Activated naive CD4-positive, alpha-beta T cell treated with anti-CD3 and anti-CD28 coated beads, Interleukin-2, amount 50 U/mL, for 24 hours (primary cell): ENCODE data around the gene UNC45B.
"Not testable (repeated sequence)": the region's sequence is repeated elsewhere in the genome, so short reads cannot be mapped to it uniquely, and the experiment has no call there.

Experiments used
- H3K27ac Mint-ChIP-seq: one replicate; pipeline ENCODE4 v1.8.0; 2021; ENCODE audit warnings: mild to moderate bottlenecking, mixed read lengths
- H3K27me3 Mint-ChIP-seq: one replicate; pipeline ENCODE4 v1.8.0; 2021; ENCODE audit warnings: mixed read lengths
- H3K36me3 Mint-ChIP-seq: one replicate; pipeline ENCODE4 v1.8.0; 2021; ENCODE audit warnings: mixed read lengths
- H3K4me1 Mint-ChIP-seq: one replicate; pipeline ENCODE4 v1.8.0; 2021; ENCODE audit warnings: mixed read lengths
- H3K4me3 Mint-ChIP-seq: one replicate; pipeline ENCODE4 v1.8.0; 2021; ENCODE audit warnings: mild to moderate bottlenecking, mixed read lengths
- H3K9me3 Mint-ChIP-seq: one replicate; pipeline ENCODE4 v1.8.0; 2021; ENCODE audit warnings: mixed read lengths

Gene UNC45B

GRCh38 chr17:35214192-35214591, 66.6 kb downstream of the UNC45B start:
- peaks cover 2% of the 10 kb centered on the region for H3K36me3 Mint-ChIP-seq
- no peaks in the 10 kb centered on the region for H3K27me3 Mint-ChIP-seq
- peak overlapping the region; percentile 63 for H3K4me3 Mint-ChIP-seq
- H3K9me3 Mint-ChIP-seq: peaks cover 5% of the 10 kb centered on the region
- peak overlapping the region; percentile 82 for H3K27ac Mint-ChIP-seq
- peaks cover 92% of the 10 kb centered on the region for H3K4me1 Mint-ChIP-seq

- peak overlapping the region; percentile 82 for H3K27ac Mint-ChIP-seq
- peaks cover 92% of the 10 kb centered on the region for H3K4me1 Mint-ChIP-seq
- H3K4me3 Mint-ChIP-seq: peak overlapping the region; percentile 63
- no peaks in the 10 kb centered on the region for H3K27me3 Mint-ChIP-seq
- H3K9me3 Mint-ChIP-seq: peaks cover 5% of the 10 kb centered on the region
- H3K36me3 Mint-ChIP-seq: peaks cover 2% of the 10 kb centered on the region
Measured at GRCh38 chr17:35214631-35215273, 67.1 kb downstream of the UNC45B start.

GRCh38 chr17:35217107-35217506, 69.5 kb downstream of the UNC45B start:
- Mint-ChIP-seq H3K9me3 (peaks cover 5% of the 10 kb centered on the region), H3K4me1 (peaks cover 89% of the 10 kb centered on the region), H3K4me3 (peak overlapping the region; percentile 43), H3K27ac (peak overlapping the region; percentile 89), H3K27me3 (no peaks in the 10 kb centered on the region), H3K36me3 (peaks cover 4% of the 10 kb centered on the region)

- Mint-ChIP-seq H3K36me3 (peaks cover 9% of the 10 kb centered on the region), H3K27ac (peak overlapping the region; percentile 94)
Measured at GRCh38 chr17:35218915-35219314, 71.3 kb downstream of the UNC45B start.

GRCh38 chr17:35222452-35222851, 74.8 kb downstream of the UNC45B start:
- Mint-ChIP-seq H3K36me3 (peaks cover 12% of the 10 kb centered on the region), H3K27ac (no peak overlapping the region), H3K4me3 (no peak overlapping the region), H3K27me3 (no peaks in the 10 kb centered on the region), H3K4me1 (peaks cover 64% of the 10 kb centered on the region), H3K9me3 (no peaks in the 10 kb centered on the region)

More at GRCh38 chr17:35218915-35219314, 71.3 kb downstream of the UNC45B start:
- peak overlapping the region; percentile 75 for H3K4me3 Mint-ChIP-seq
- no peaks in the 10 kb centered on the region for H3K9me3 Mint-ChIP-seq
- peaks cover 75% of the 10 kb centered on the region for H3K4me1 Mint-ChIP-seq
- H3K27me3 Mint-ChIP-seq: no peaks in the 10 kb centered on the region

- no peaks in the 10 kb centered on the region for H3K27me3 Mint-ChIP-seq
- no peak overlapping the region for H3K4me3 Mint-ChIP-seq
- H3K36me3 Mint-ChIP-seq: peaks cover 11% of the 10 kb centered on the region
- H3K4me1 Mint-ChIP-seq: peaks cover 65% of the 10 kb centered on the region
- H3K27ac Mint-ChIP-seq: no peak overlapping the region
- no peaks in the 10 kb centered on the region for H3K9me3 Mint-ChIP-seq
Measured at GRCh38 chr17:35224436-35224835, 76.8 kb downstream of the UNC45B start.

- Mint-ChIP-seq H3K36me3 (peaks cover 16% of the 10 kb centered on the region), H3K4me3 (no peak overlapping the region), H3K4me1 (peaks cover 73% of the 10 kb centered on the region), H3K9me3 (no peaks in the 10 kb centered on the region), H3K27me3 (no peaks in the 10 kb centered on the region), H3K27ac (peak overlapping the region; percentile 53)
Measured at GRCh38 chr17:35227546-35227945, 79.9 kb downstream of the UNC45B start.

GRCh38 chr17:35229638-35230037, 82.0 kb downstream of the UNC45B start:
- Mint-ChIP-seq H3K4me1 (peaks cover 81% of the 10 kb centered on the region), H3K4me3 (no peak overlapping the region), H3K36me3 (peaks cover 8% of the 10 kb centered on the region), H3K27ac (peak overlapping the region; percentile 4), H3K27me3 (no peaks in the 10 kb centered on the region), H3K9me3 (no peaks in the 10 kb centered on the region)

GRCh38 chr17:35234315-35234714, 86.7 kb downstream of the UNC45B start:
- H3K4me1 Mint-ChIP-seq: peaks cover 94% of the 10 kb centered on the region

GRCh38 chr17:35235289-35235688, 87.7 kb downstream of the UNC45B start:
- Mint-ChIP-seq H3K27me3 (no peaks in the 10 kb centered on the region), H3K4me3 (peak overlapping the region; percentile 60), H3K4me1 (peaks cover 92% of the 10 kb centered on the region)

More at GRCh38 chr17:35234315-35234714, 86.7 kb downstream of the UNC45B start:
- not testable (repeated sequence) for H3K4me3 Mint-ChIP-seq, H3K9me3 Mint-ChIP-seq, H3K36me3 Mint-ChIP-seq, H3K27me3 Mint-ChIP-seq
- H3K27ac Mint-ChIP-seq: peak overlapping the region; percentile 92

GRCh38 chr17:35235917-35236316, 88.3 kb downstream of the UNC45B start:
- H3K4me3 Mint-ChIP-seq: no peak overlapping the region
- H3K4me1 Mint-ChIP-seq: peaks cover 89% of the 10 kb centered on the region
- no peaks in the 10 kb centered on the region for H3K27me3 Mint-ChIP-seq
- no peaks in the 10 kb centered on the region for H3K9me3 Mint-ChIP-seq
- H3K27ac Mint-ChIP-seq: peak overlapping the region; percentile 91
- peaks cover 3% of the 10 kb centered on the region for H3K36me3 Mint-ChIP-seq

More at GRCh38 chr17:35235289-35235688, 87.7 kb downstream of the UNC45B start:
- Mint-ChIP-seq H3K36me3 (peaks cover 5% of the 10 kb centered on the region), H3K27ac (peak overlapping the region; percentile 92), H3K9me3 (no peaks in the 10 kb centered on the region)

- Mint-ChIP-seq H3K27ac (peak overlapping the region; percentile 91), H3K4me1 (peaks cover 89% of the 10 kb centered on the region), H3K36me3 (no peaks in the 10 kb centered on the region), H3K9me3 (no peaks in the 10 kb centered on the region), H3K27me3 (no peaks in the 10 kb centered on the region), H3K4me3 (no peak overlapping the region)
Measured at GRCh38 chr17:35236821-35237220, 89.2 kb downstream of the UNC45B start.

- no peaks in the 10 kb centered on the region for H3K36me3 Mint-ChIP-seq
- H3K4me1 Mint-ChIP-seq: peaks cover 75% of the 10 kb centered on the region
Measured at GRCh38 chr17:35238821-35239220, 91.2 kb downstream of the UNC45B start.

More at GRCh38 chr17:35238821-35239220, 91.2 kb downstream of the UNC45B start:
- H3K27ac Mint-ChIP-seq: peak overlapping the region; percentile 88
- no peaks in the 10 kb centered on the region for H3K9me3 Mint-ChIP-seq
- H3K27me3 Mint-ChIP-seq: no peaks in the 10 kb centered on the region
- H3K4me3 Mint-ChIP-seq: peak overlapping the region; percentile 97
